Pons (tissue), 1 donor: ENCODE measurements around the gene L3MBTL4.

ENCODE experiments used
- DNase-seq: peaks from one replicate; pipeline ENCODE4 v3.0.0-alpha.2; 2016; ENCODE audit warnings: low spot score

L3MBTL4 gene

GRCh38 chr18:6031002-6031401 lies 383.7 kb downstream of the L3MBTL4 start:
- DNase-seq = no peak

GRCh38 chr18:6024745-6025248 lies 389.9 kb downstream of the L3MBTL4 start:
- DNase-seq = no peak

GRCh38 chr18:6023551-6023950 lies 391.2 kb downstream of the L3MBTL4 start:
- DNase-seq = no peak

GRCh38 chr18:6022845-6023244 lies 391.9 kb downstream of the L3MBTL4 start:
- DNase-seq = no peak

GRCh38 chr18:6022074-6022444 lies 392.7 kb downstream of the L3MBTL4 start:
- DNase-seq = no peak

- DNase-seq = no peak
Measured at GRCh38 chr18:6021306-6022073, 393.2 kb downstream of the L3MBTL4 start.

- DNase-seq = no peak
Measured at GRCh38 chr18:6018671-6019070, 396.0 kb downstream of the L3MBTL4 start.

- DNase-seq = no peak
Measured at GRCh38 chr18:6017171-6017570, 397.5 kb downstream of the L3MBTL4 start.

- DNase-seq = no peak
Measured at GRCh38 chr18:6015364-6015763, 399.3 kb downstream of the L3MBTL4 start.

GRCh38 chr18:6013171-6013810 lies 401.4 kb downstream of the L3MBTL4 start:
- no peak for DNase-seq

- no peak for DNase-seq
Measured at GRCh38 chr18:6010921-6011320, 403.8 kb downstream of the L3MBTL4 start.

GRCh38 chr18:6010284-6010683 lies 404.4 kb downstream of the L3MBTL4 start:
- DNase-seq = no peak

GRCh38 chr18:6009756-6010155 lies 405.0 kb downstream of the L3MBTL4 start:
- DNase-seq = no peak

- no peak for DNase-seq
Measured at GRCh38 chr18:6004683-6005082, 410.0 kb downstream of the L3MBTL4 start.

- DNase-seq = no peak
Measured at GRCh38 chr18:6004119-6004518, 410.6 kb downstream of the L3MBTL4 start.

- no peak for DNase-seq
Measured at GRCh38 chr18:6001867-6002266, 412.8 kb downstream of the L3MBTL4 start.

- no peak for DNase-seq
Measured at GRCh38 chr18:5998907-5999306, 415.8 kb downstream of the L3MBTL4 start.

- no peak for DNase-seq
Measured at GRCh38 chr18:5998166-5998881, 416.4 kb downstream of the L3MBTL4 start.

GRCh38 chr18:5997361-5997760 lies 417.4 kb downstream of the L3MBTL4 start:
- no peak for DNase-seq

GRCh38 chr18:5995626-5996025 lies 419.1 kb downstream of the L3MBTL4 start:
- no peak for DNase-seq

GRCh38 chr18:5993938-5994337 lies 420.8 kb downstream of the L3MBTL4 start:
- no peak for DNase-seq

GRCh38 chr18:5992381-5992780 lies 422.3 kb downstream of the L3MBTL4 start:
- no peak for DNase-seq

GRCh38 chr18:5987249-5987648 lies 427.5 kb downstream of the L3MBTL4 start:
- DNase-seq = no peak
